Keratinocyte (primary cell): ENCODE measurements around the gene SCYL3. TPM values are rescaled to one million over a fixed set of nuclear protein-coding genes. Genes with fewer than 3 reads are reported as not detected.

Experiments
- DNase-seq: peaks from one replicate; pipeline ENCODE4 v3.0.0-alpha.2; 2011; ENCODE audit warnings: low read depth, missing footprints, low spot score
- FAIRE-seq: peaks from 2 replicates; lab custom pipeline; 2011; peaks lifted over from hg19 to GRCh38; lab: Jason Lieb, UNC
- H2AFZ ChIP-seq: 2 replicates; pipeline ENCODE4 v1.6.0; 2012; ENCODE audit warnings: low read length, control low read depth, inconsistent platforms; ENCODE audit not compliant: control insufficient read depth
- H3K27ac ChIP-seq: 2 replicates; pipeline ENCODE4 v1.5.1; 2011; ENCODE audit warnings: low read length; ENCODE audit not compliant: control insufficient read depth, insufficient read depth
- H3K27me3 ChIP-seq: 3 replicates; pipeline ENCODE4 v1.6.0; 2011; ENCODE audit warnings: low read length; ENCODE audit not compliant: control insufficient read depth, insufficient read depth; ENCODE audit errors: extremely low read depth
- H3K36me3 ChIP-seq, 2 experiments: 2 replicates in 1 of 2; 3 replicates in 1 of 2; pipeline ENCODE4 v1.5.1; 2011; ENCODE audit warnings: low read length in 2 of 2, mild to moderate bottlenecking in 1 of 2; ENCODE audit not compliant: control insufficient read depth in 2 of 2, insufficient read depth in 2 of 2; ENCODE audit errors: extremely low read depth in 1 of 2
- H3K4me1 ChIP-seq: 3 replicates; pipeline ENCODE4 v1.5.1; 2011; ENCODE audit warnings: low read length; ENCODE audit not compliant: control insufficient read depth, insufficient read depth; ENCODE audit errors: extremely low read depth
- H3K4me2 ChIP-seq: 3 replicates; pipeline ENCODE4 v1.6.0; 2011; ENCODE audit warnings: low read depth, low read length; ENCODE audit not compliant: control insufficient read depth, insufficient read depth; ENCODE audit errors: extremely low read depth
- H3K4me3 ChIP-seq, 3 experiments: fragments of 200-600 bp in 1 of 3; sonication (generic) in 1 of 3; 2 replicates in 2 of 3; 3 replicates in 1 of 3; pipeline ENCODE4 v1.5.1; 2011 to 2016; ENCODE audit warnings: low read length in 3 of 3, mild to moderate bottlenecking in 3 of 3, control low read depth in 2 of 3, inconsistent platforms in 1 of 3, low read depth in 1 of 3, mixed read lengths in 1 of 3, mixed run types in 1 of 3, moderate library complexity in 1 of 3; ENCODE audit not compliant: control insufficient read depth in 2 of 3, insufficient read depth in 2 of 3; ENCODE audit errors: extremely low read depth in 1 of 3
- H3K79me2 ChIP-seq: 2 replicates; pipeline ENCODE4 v1.6.0; 2012; ENCODE audit warnings: low read length; ENCODE audit not compliant: control insufficient read depth, insufficient read depth
- H3K9ac ChIP-seq: 3 replicates; pipeline ENCODE4 v1.6.0; 2011; ENCODE audit warnings: low read length; ENCODE audit not compliant: control insufficient read depth, insufficient read depth; ENCODE audit errors: extremely low read depth
- H3K9me1 ChIP-seq: 3 replicates; pipeline ENCODE4 v1.6.0; 2011; ENCODE audit warnings: low read length; ENCODE audit not compliant: control insufficient read depth, insufficient read depth; ENCODE audit errors: extremely low read depth
- H3K9me3 ChIP-seq: 2 replicates; pipeline ENCODE4 v1.5.1; 2012; ENCODE audit warnings: low read depth, low read length; ENCODE audit not compliant: control insufficient read depth
- H4K20me1 ChIP-seq: 3 replicates; pipeline ENCODE4 v1.6.0; 2011; ENCODE audit warnings: low read length; ENCODE audit not compliant: control insufficient read depth, insufficient read depth; ENCODE audit errors: extremely low read depth
- EZH2 ChIP-seq: IDR thresholded peaks from one replicate; pipeline ENCODE4 v1.6.1; 2012; ENCODE audit warnings: inconsistent platforms, mild to moderate bottlenecking, low read length, moderate library complexity
- dilution Hi-C: fragments of 300-500 bp; cut with MboI; formaldehyde crosslinking; loops from one replicate; pipeline ENCODE4 v1.7.0; 2020; ENCODE audit warnings: low sequenced_read_pairs; ENCODE audit not compliant: extremely low pct_ligation_motif_present
- polyA plus RNA-seq, 5 experiments: library from polyadenylated mRNA; depleted of rRNA in 3 of 5; stranded (reverse) in 3 of 5; stranded (forward) in 1 of 5; unstranded in 1 of 5; fragments of >200 nt; gene quantifications; 1 replicate in 1 of 5; 2 replicates in 3 of 5; 3 replicates in 1 of 5; pipeline versions ENCODE4 v1.2.1 to v1.2.3, GENCODE V29; 2011 to 2012; ENCODE audit warnings: missing spikeins in 2 of 5, low read depth in 1 of 5, low replicate concordance in 1 of 5
- TF ChIP-seq, protein P1 (sequence below), 3 experiments: IDR thresholded peaks in 1 of 3; conservative IDR thresholded peaks in 1 of 3; optimal IDR thresholded peaks in 1 of 3; 2 replicates in 2 of 3; 3 replicates in 1 of 3; pipeline versions ENCODE3 to v1.5.1; 2011; ENCODE audit warnings: low read length in 3 of 3, mild to moderate bottlenecking in 3 of 3, moderate library complexity in 2 of 3, control low read depth in 1 of 3, inconsistent platforms in 1 of 3; ENCODE audit not compliant: insufficient read depth in 2 of 3; ENCODE audit errors: extremely low read depth in 1 of 3

The SCYL3 gene
- polyA plus RNA-seq, 1 donor (not counting 4 experiments of a cell fraction or from before 2014, with no cell fraction given), result 8.0 TPM

DNA sequence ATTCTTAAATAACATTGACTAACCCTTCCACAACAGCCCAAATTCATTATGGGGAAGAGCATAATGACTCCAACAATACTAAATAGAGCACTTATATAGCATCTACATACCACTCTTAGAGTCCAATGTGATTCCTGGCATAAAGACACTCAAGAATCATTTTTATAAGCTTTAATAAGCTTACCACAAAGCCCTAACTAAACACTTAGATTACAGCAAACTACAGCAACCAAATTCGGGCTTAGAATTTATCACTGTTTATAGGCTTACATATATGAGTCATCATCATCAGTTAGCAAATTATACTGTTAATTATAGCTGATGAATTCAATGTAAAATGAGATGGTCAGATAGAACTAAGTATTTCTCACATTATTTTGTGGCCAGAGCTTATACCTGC, 7.3 kb downstream of the SCYL3 start:
- no peak for TF ChIP-seq EZH2
- TF ChIP-seq, protein P1, sequence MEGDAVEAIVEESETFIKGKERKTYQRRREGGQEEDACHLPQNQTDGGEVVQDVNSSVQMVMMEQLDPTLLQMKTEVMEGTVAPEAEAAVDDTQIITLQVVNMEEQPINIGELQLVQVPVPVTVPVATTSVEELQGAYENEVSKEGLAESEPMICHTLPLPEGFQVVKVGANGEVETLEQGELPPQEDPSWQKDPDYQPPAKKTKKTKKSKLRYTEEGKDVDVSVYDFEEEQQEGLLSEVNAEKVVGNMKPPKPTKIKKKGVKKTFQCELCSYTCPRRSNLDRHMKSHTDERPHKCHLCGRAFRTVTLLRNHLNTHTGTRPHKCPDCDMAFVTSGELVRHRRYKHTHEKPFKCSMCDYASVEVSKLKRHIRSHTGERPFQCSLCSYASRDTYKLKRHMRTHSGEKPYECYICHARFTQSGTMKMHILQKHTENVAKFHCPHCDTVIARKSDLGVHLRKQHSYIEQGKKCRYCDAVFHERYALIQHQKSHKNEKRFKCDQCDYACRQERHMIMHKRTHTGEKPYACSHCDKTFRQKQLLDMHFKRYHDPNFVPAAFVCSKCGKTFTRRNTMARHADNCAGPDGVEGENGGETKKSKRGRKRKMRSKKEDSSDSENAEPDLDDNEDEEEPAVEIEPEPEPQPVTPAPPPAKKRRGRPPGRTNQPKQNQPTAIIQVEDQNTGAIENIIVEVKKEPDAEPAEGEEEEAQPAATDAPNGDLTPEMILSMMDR (optimal IDR thresholded peaks at IDR 0.05 in 1 of 3, IDR thresholded peaks at IDR 0.05 in 1 of 3, conservative IDR thresholded peaks at IDR 0.05 in 1 of 3; ENCODE audit: extremely low read depth in 1 of 3, insufficient read depth in 2 of 3, low read length in 3 of 3), result no peak
- Histone ChIP-seq H3K27me3 (no peaks in the 10 kb centered on the region), H3K79me2 (peaks cover 22% of the 10 kb centered on the region), H3K36me3 (peaks cover 6 to 12% of the 10 kb centered on the region in 2 experiments), H3K4me2 (no peak overlapping the region), H3K4me3 (no peak overlapping the region), H3K4me1 (peaks cover 7% of the 10 kb centered on the region), H4K20me1 (no peaks in the 10 kb centered on the region), H3K9me1 (no peaks in the 10 kb centered on the region), H3K27ac (no peak overlapping the region), H3K9me3 (no peaks in the 10 kb centered on the region), H2AFZ (no peak overlapping the region), H3K9ac (no peak overlapping the region)
- FAIRE-seq (no peak), DNase-seq (no peak)
- dilution Hi-C loops, result no loop called here

DNA sequence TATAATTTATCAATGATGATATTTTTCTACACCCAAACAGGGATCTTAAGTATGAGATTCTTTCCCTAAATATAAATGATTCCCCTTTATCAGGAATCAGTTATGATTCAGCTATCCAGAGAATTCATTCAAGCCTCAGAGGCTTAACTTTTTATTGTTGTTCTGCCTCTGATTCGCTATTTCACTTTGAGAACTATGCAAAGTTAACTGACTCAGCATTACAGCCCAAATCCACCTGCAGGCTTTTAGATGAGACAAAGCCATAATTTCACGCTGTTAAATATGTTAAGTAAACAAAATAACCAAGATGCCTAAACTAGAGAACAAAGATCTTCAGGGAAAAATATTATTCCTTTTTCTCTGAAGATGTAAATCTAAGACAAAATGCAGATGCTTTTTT, 8.5 kb downstream of the SCYL3 start:
- no peak overlapping the region for H3K4me3 ChIP-seq

More for the DNA sequence above, 8.5 kb downstream of the SCYL3 start:
- FAIRE-seq, result no peak
- Histone ChIP-seq H4K20me1 (no peaks in the 10 kb centered on the region), H3K36me3 (peaks cover 6 to 12% of the 10 kb centered on the region in 2 experiments), H2AFZ (no peak overlapping the region), H3K4me1 (no peaks in the 10 kb centered on the region), H3K27me3 (no peaks in the 10 kb centered on the region), H3K4me2 (no peak overlapping the region), H3K9ac (no peak overlapping the region), H3K27ac (no peak overlapping the region), H3K79me2 (peaks cover 15% of the 10 kb centered on the region), H3K9me1 (no peaks in the 10 kb centered on the region), H3K9me3 (no peaks in the 10 kb centered on the region)
- TF ChIP-seq EZH2, result no peak
- TF ChIP-seq, protein P1 (optimal IDR thresholded peaks at IDR 0.05 in 1 of 3, IDR thresholded peaks at IDR 0.05 in 1 of 3, conservative IDR thresholded peaks at IDR 0.05 in 1 of 3; ENCODE audit: extremely low read depth in 1 of 3, insufficient read depth in 2 of 3, low read length in 3 of 3), result no peak
- no peak for DNase-seq
- dilution Hi-C loops, result no loop called here
